K562 (cell line): Measurements from ENCODE around the gene CEP170. TPM values are rescaled to one million over a fixed set of nuclear protein-coding genes. Genes with fewer than 3 reads are reported as not detected.
"Not testable (repeated sequence)": the region's sequence is repeated elsewhere in the genome, so short reads cannot be mapped to it uniquely, and the experiment has no call there.

Source experiments
- ARID1B ChIP-seq: fragments of 450-650 bp; IDR thresholded peaks from 2 replicates; pipeline ENCODE4 v1.6.1; 2016; ENCODE audit warnings: antibody characterized with exemption, mild to moderate bottlenecking, inconsistent platforms
- ARID4B ChIP-seq: sonication (generic); formaldehyde crosslinking; IDR thresholded peaks from 2 replicates; pipeline ENCODE4 v1.8.0; 2022; ENCODE audit warnings: mild to moderate bottlenecking, missing genetic modification reagents
- CBX1 ChIP-seq: sonication (generic); IDR thresholded peaks from 2 replicates; pipeline ENCODE4 v1.6.1; 2016; ENCODE audit warnings: antibody characterized with exemption, low read depth, mild to moderate bottlenecking
- CBX3 ChIP-seq, 2 experiments: IDR thresholded peaks; 1 replicate in 1 of 2; 2 replicates in 1 of 2; pipeline ENCODE4 v1.6.1; 2012; ENCODE audit warnings: inconsistent platforms in 2 of 2, low read length in 2 of 2, borderline replicate concordance in 1 of 2, control low read depth in 1 of 2
- CC2D1A ChIP-seq: fragments of 450-650 bp; IDR thresholded peaks from 2 replicates; pipeline ENCODE4 v1.6.1; 2017; ENCODE audit warnings: mild to moderate bottlenecking
- CREB3 ChIP-seq: fragments of 450-650 bp; conservative IDR thresholded peaks from 2 replicates; pipeline ENCODE4 v1.6.1; 2016; ENCODE audit warnings: missing genetic modification characterization, low read depth, mild to moderate bottlenecking, missing compliant biosample characterization, moderate library complexity
- GABPA ChIP-seq: fragments of 200-800 bp; sonication (Bioruptor generic); conservative IDR thresholded peaks from 2 replicates; pipeline ENCODE4 v1.6.1; 2016; ENCODE audit warnings: low read depth, missing genetic modification characterization, missing compliant biosample characterization
- HCFC1 ChIP-seq: IDR thresholded peaks from 2 replicates; pipeline ENCODE4 v1.6.1; 2012; ENCODE audit warnings: low read depth, low read length, improper control_type of control experiment
- HMGN3 ChIP-seq: IDR thresholded peaks from 2 replicates; pipeline ENCODE4 v1.6.1; 2011; ENCODE audit warnings: borderline replicate concordance, low read depth, mild to moderate bottlenecking, mixed read lengths, low read length; ENCODE audit not compliant: insufficient read length; ENCODE audit errors: extremely low read depth
- JUND ChIP-seq, 2 experiments: IDR thresholded peaks; 2 replicates in 1 of 2; 3 replicates in 1 of 2; pipeline ENCODE4 v1.6.1; 2011; ENCODE audit warnings: borderline replicate concordance in 2 of 2, low read depth in 2 of 2, low read length in 2 of 2, improper control_type of control experiment in 1 of 2, missing biosample characterization in 1 of 2, missing genetic modification characterization in 1 of 2, missing genetic modification reagents in 1 of 2
- RBFOX2 ChIP-seq: fragments of 200-400 bp; formaldehyde crosslinking; IDR thresholded peaks from 2 replicates; pipeline ENCODE4 v1.6.1; 2017; ENCODE audit warnings: low read depth, mild to moderate bottlenecking, low read length, moderate library complexity
- RFX5 ChIP-seq: IDR thresholded peaks from 2 replicates; pipeline ENCODE4 v1.6.1; 2011; ENCODE audit warnings: low read depth, mild to moderate bottlenecking, improper control_type of control experiment, low read length
- SMAD4 ChIP-seq: fragments of 250-450 bp; sonication (Bioruptor Pico); conservative IDR thresholded peaks from 2 replicates; pipeline ENCODE4 v1.8.0; 2021; ENCODE audit warnings: inconsistent platforms, mild to moderate bottlenecking, moderate library complexity
- TAF9B ChIP-seq: fragments of 450-650 bp; IDR thresholded peaks from 2 replicates; pipeline ENCODE4 v1.6.1; 2018; ENCODE audit warnings: mild to moderate bottlenecking; ENCODE audit not compliant: partially characterized antibody
- TFAP4 ChIP-seq: sonication (generic); formaldehyde crosslinking; IDR thresholded peaks from 2 replicates; pipeline ENCODE4 v1.8.0; 2022; ENCODE audit warnings: missing genetic modification reagents, mild to moderate bottlenecking, moderate library complexity, borderline replicate concordance
- ZNF134 ChIP-seq: fragments of 250-450 bp; sonication (Bioruptor Pico); conservative IDR thresholded peaks from 2 replicates; pipeline ENCODE4 v1.4.0; 2020
- ZNF263 ChIP-seq: sonication (generic); formaldehyde crosslinking; IDR thresholded peaks from 2 replicates; pipeline ENCODE4 v1.8.0; 2022; ENCODE audit warnings: mild to moderate bottlenecking, missing genetic modification reagents, borderline replicate concordance
- polyA plus RNA-seq, 8 experiments: library from polyadenylated mRNA; depleted of rRNA in 4 of 8; stranded (reverse) in 5 of 8; unstranded in 3 of 8; fragments of >200 nt; fragmentation: Nextera tagmentation in 2 of 8; fragmentation: Illumina TruSeq in 1 of 8; extraction: Ambion mirVana in 2 of 8; extraction: Trizol in 1 of 8; gene quantifications; 2 replicates each; pipeline versions ENCODE4 v1.2.1 to v1.2.3, GENCODE V29; 2011 to 2014; ENCODE audit warnings: inconsistent platforms in 1 of 8, missing spikeins in 1 of 8
- total RNA-seq, 7 experiments: library from RNA; depleted of rRNA in 6 of 7; stranded (reverse); fragments of >200 nt in 6 of 7; fragmentation: Illumina TruSeq in 2 of 7; extraction: Trizol in 2 of 7; gene quantifications; 2 replicates each; pipeline versions ENCODE4 v1.2.1 to v1.2.3, GENCODE V29; 2011 to 2021; ENCODE audit warnings: low replicate concordance in 1 of 7
- TF ChIP-seq, protein P1 (sequence below): sonication (generic); formaldehyde crosslinking; IDR thresholded peaks from 2 replicates; pipeline ENCODE4 v1.9.0; 2022; ENCODE audit warnings: mild to moderate bottlenecking, missing genetic modification reagents
- TF ChIP-seq, protein P2 (sequence below): fragments of 250-450 bp; sonication (Bioruptor Pico); IDR thresholded peaks from 2 replicates; pipeline ENCODE4 v1.4.0; 2020; ENCODE audit warnings: mild to moderate bottlenecking

The CEP170 gene
- total and polyA plus RNA-seq, 9 of the 15 experiments (the other 6 are each of a cell fraction or from before 2014, with no cell fraction given): 22.6 to 110 (median 68.5) TPM

DNA sequence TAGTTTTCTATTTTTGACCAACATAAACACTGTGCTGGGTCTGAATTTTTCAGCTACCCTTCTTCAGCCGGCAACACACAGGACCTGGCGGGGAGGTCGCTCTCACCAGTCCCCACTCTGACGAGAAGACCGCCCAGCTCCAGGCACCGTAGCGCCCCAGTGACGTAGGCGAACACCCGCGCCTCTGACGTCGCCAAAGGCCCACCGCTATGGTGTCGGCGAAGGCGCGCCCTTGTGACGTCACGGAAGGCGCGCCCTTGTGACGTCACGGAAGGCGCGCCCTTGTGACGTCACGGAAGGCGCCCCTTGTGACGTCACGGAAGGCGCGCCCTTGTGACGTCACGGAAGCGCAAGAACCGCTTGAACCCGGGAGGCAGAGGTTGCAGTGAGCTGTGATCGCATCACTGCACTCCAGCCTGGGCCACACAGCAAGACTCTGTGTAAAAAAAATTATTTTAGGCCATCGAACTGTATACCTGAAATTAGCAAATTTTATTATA, 153.5 kb downstream of the CEP170 start (continued):
- TF ChIP-seq HMGN3 (peak; percentile 33), SMAD4 (CRISPR knock-in tag) (0 out of 2 replicates have a peak, but pooled peaks have one; percentile 41), ZNF134 (CRISPR knock-in tag) (peak; percentile 52), RBFOX2 (peak; percentile 85), ARID4B (peak; percentile 68; the same call in 1 of the 2 replicates), CREB3 (peak; percentile 92), RFX5 (peak; percentile 86), CBX3 (IDR thresholded peaks at IDR 0.05; ENCODE audit: borderline replicate concordance in 1 of 2, low read length in 2 of 2) (peak in 1 of 2 experiments; percentile 93; a peak in 1 of 3 replicates), HCFC1 (peak; percentile 88), ZNF263 (CRISPR knock-in tag) (peak; percentile 16; the same call in 1 of the 2 replicates), ARID1B (peak; percentile 29; the same call in 1 of the 2 replicates), GABPA (tag) (peak; percentile 49; the same call in 1 of the 2 replicates), CC2D1A (peak; percentile 92), CBX1 (peak; percentile 64; the same call in 1 of the 2 replicates), TAF9B (peak; percentile 81), TFAP4 (peak; percentile 81; the same call in 1 of the 2 replicates), JUND (IDR thresholded peaks at IDR 0.05; ENCODE audit: borderline replicate concordance, low read depth, low read length) (peak; percentile 83)
- TF ChIP-seq, protein P1, sequence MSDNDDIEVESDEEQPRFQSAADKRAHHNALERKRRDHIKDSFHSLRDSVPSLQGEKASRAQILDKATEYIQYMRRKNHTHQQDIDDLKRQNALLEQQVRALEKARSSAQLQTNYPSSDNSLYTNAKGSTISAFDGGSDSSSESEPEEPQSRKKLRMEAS (CRISPR knock-in tag): peak; percentile 59
- TF ChIP-seq, protein P2, sequence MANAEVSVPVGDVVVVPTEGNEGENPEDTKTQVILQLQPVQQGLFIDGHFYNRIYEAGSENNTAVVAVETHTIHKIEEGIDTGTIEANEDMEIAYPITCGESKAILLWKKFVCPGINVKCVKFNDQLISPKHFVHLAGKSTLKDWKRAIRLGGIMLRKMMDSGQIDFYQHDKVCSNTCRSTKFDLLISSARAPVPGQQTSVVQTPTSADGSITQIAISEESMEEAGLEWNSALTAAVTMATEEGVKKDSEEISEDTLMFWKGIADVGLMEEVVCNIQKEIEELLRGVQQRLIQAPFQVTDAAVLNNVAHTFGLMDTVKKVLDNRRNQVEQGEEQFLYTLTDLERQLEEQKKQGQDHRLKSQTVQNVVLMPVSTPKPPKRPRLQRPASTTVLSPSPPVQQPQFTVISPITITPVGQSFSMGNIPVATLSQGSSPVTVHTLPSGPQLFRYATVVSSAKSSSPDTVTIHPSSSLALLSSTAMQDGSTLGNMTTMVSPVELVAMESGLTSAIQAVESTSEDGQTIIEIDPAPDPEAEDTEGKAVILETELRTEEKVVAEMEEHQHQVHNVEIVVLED: peak; percentile 79
- not testable (repeated sequence) for TF ChIP-seq JUND (tag; IDR thresholded peaks at IDR 0.05; ENCODE audit: borderline replicate concordance, low read depth, low read length)
